CD4-positive, alpha-beta T cell treated with Interleukin-2 at 100 ng/mL for 4 hours (primary cell): ENCODE data around the gene MARCHF10.

Source experiments
- DNase-seq: peaks from one replicate; pipeline ENCODE4 v3.0.0-alpha.2; 2020; ENCODE audit warnings: low spot score

Gene MARCHF10

GRCh38 chr17:62753562-62753961 lies 54.6 kb downstream of the MARCHF10 start:
- DNase-seq, result no peak

- DNase-seq, result no peak
Observed at GRCh38 chr17:62751060-62751691, 56.9 kb downstream of the MARCHF10 start.

- no peak for DNase-seq
Observed at GRCh38 chr17:62750631-62751051, 57.5 kb downstream of the MARCHF10 start.

GRCh38 chr17:62749926-62750325 lies 58.2 kb downstream of the MARCHF10 start:
- DNase-seq, result no peak

- DNase-seq, result no peak
Observed at GRCh38 chr17:62746941-62747340, 61.2 kb downstream of the MARCHF10 start.

GRCh38 chr17:62745806-62746205 lies 62.3 kb downstream of the MARCHF10 start:
- no peak for DNase-seq

GRCh38 chr17:62744259-62744658 lies 63.9 kb downstream of the MARCHF10 start:
- DNase-seq, result no peak

- no peak for DNase-seq
Observed at GRCh38 chr17:62741290-62741689, 66.8 kb downstream of the MARCHF10 start.

GRCh38 chr17:62739645-62740388 lies 68.3 kb downstream of the MARCHF10 start:
- no peak for DNase-seq

GRCh38 chr17:62738281-62738680 lies 69.8 kb downstream of the MARCHF10 start:
- DNase-seq, result no peak

GRCh38 chr17:62737513-62737912 lies 70.6 kb downstream of the MARCHF10 start:
- DNase-seq, result no peak

GRCh38 chr17:62735044-62735651 lies 73.0 kb downstream of the MARCHF10 start:
- DNase-seq, result no peak

- no peak for DNase-seq
Observed at GRCh38 chr17:62732125-62732524, 76.0 kb downstream of the MARCHF10 start.

- no peak for DNase-seq
Observed at GRCh38 chr17:62727916-62728672, 80.0 kb downstream of the MARCHF10 start.

GRCh38 chr17:62725791-62726249 lies 82.3 kb downstream of the MARCHF10 start:
- DNase-seq, result no peak

GRCh38 chr17:62724398-62725146 lies 83.5 kb downstream of the MARCHF10 start:
- DNase-seq, result peak; percentile 76

GRCh38 chr17:62723842-62724241 lies 84.3 kb downstream of the MARCHF10 start:
- DNase-seq, result no peak

GRCh38 chr17:62722625-62723024 lies 85.5 kb downstream of the MARCHF10 start:
- DNase-seq, result no peak

- DNase-seq, result peak; percentile 15
Observed at GRCh38 chr17:62720126-62720850, 87.8 kb downstream of the MARCHF10 start.

GRCh38 chr17:62719586-62719985 lies 88.5 kb downstream of the MARCHF10 start:
- no peak for DNase-seq

GRCh38 chr17:62718429-62718828 lies 89.7 kb downstream of the MARCHF10 start:
- DNase-seq, result no peak
